Endodermal cell (in vitro differentiated cells): ENCODE data around the gene TAS2R43. TPM values are rescaled to one million over a fixed set of nuclear protein-coding genes. Genes with fewer than 3 reads are reported as not detected.
A peak's percentile ranks its signal among the peaks of the same experiment; 100 is the strongest.
"Not testable (repeated sequence)": the region's sequence is repeated elsewhere in the genome, so short reads cannot be mapped to it uniquely, and the experiment has no call there.

Experiments used
- DNase-seq: peaks from one replicate; pipeline ENCODE4 v3.0.0-alpha.2; 2017
- H3K27ac ChIP-seq: 2 replicates; pipeline ENCODE4 v1.5.1; 2013; ENCODE audit warnings: mild to moderate bottlenecking, low read depth, low read length, moderate library complexity
- H3K27me3 ChIP-seq: 2 replicates; pipeline ENCODE4 v1.6.1; 2013; ENCODE audit warnings: mild to moderate bottlenecking, low read length, moderate library complexity; ENCODE audit not compliant: insufficient read depth, control insufficient read depth, poor library complexity, severe bottlenecking
- H3K36me3 ChIP-seq: 2 replicates; pipeline ENCODE4 v1.7.0; 2013; ENCODE audit warnings: mild to moderate bottlenecking, low read length, moderate library complexity; ENCODE audit not compliant: control insufficient read depth, insufficient read depth
- H3K4me1 ChIP-seq: one replicate; pipeline ENCODE4 v1.7.0; 2013; ENCODE audit warnings: low read length; ENCODE audit not compliant: control insufficient read depth, insufficient read depth
- H3K4me3 ChIP-seq: 2 replicates; pipeline ENCODE4 v1.5.1; 2013; ENCODE audit warnings: mild to moderate bottlenecking, low read length, moderate library complexity
- H3K9ac ChIP-seq: 2 replicates; pipeline ENCODE4 v1.6.1; 2013; ENCODE audit warnings: mild to moderate bottlenecking, low read length, moderate library complexity; ENCODE audit not compliant: poor library complexity, severe bottlenecking; ENCODE audit errors: extremely low read depth
- H3K9me3 ChIP-seq: 2 replicates; pipeline ENCODE4 v1.6.1; 2013; ENCODE audit warnings: mild to moderate bottlenecking, low read length, moderate library complexity; ENCODE audit not compliant: control insufficient read depth
- H3K27ac Mint-ChIP-seq: 2 replicates; pipeline ENCODE4 v1.8.0; 2020; ENCODE audit warnings: mixed read lengths
- H3K27me3 Mint-ChIP-seq: 2 replicates; pipeline ENCODE4 v1.8.0; 2021; ENCODE audit warnings: mild to moderate bottlenecking, mixed read lengths; ENCODE audit not compliant: insufficient read depth
- H3K36me3 Mint-ChIP-seq: 2 replicates; pipeline ENCODE4 v1.8.0; 2020; ENCODE audit warnings: low read depth, mixed read lengths
- H3K4me1 Mint-ChIP-seq: 2 replicates; pipeline ENCODE4 v1.8.0; 2020; ENCODE audit warnings: mixed read lengths
- H3K4me3 Mint-ChIP-seq: 2 replicates; pipeline ENCODE4 v1.8.0; 2020; ENCODE audit warnings: mild to moderate bottlenecking, moderate library complexity, mixed read lengths
- H3K9me3 Mint-ChIP-seq: 2 replicates; pipeline ENCODE4 v1.8.0; 2020; ENCODE audit warnings: mild to moderate bottlenecking, mixed read lengths
- CTCF ChIP-seq: fragments of 200-600 bp; sonication (generic); conservative IDR thresholded peaks from 2 replicates; pipeline ENCODE4 v1.5.0; 2021; ENCODE audit warnings: antibody characterized with exemption, mild to moderate bottlenecking
- WGBS, 2 experiments: methylation state at CpG; one replicate each; pipeline versions ENCODE4 v1.1.5 to v1.1.7; 2013; ENCODE audit warnings: missing lambda C conversion rate in 2 of 2, mixed read lengths in 1 of 2; ENCODE audit not compliant: insufficient coverage in 1 of 2, insufficient read length in 1 of 2; 5-methylcytosine and 5-hydroxymethylcytosine counted together
- total RNA-seq, 2 donors: library from RNA; stranded (reverse); fragmentation: NEBNext Ultra II Directional in 1 of 2; extraction: Animal tissue kit (Norgen Biotek cat#: 25700) in 1 of 2; gene quantifications; 2 replicates in 1 of 2; 3 replicates in 1 of 2; pipeline ENCODE4 v1.2.1, GENCODE V29; 2021

TAS2R43 gene
- total RNA-seq, 2 donors from 2014 or later = 0.82 to 2.5 TPM

- H3K4me1 ChIP-seq = no peaks in the 10 kb centered on the region
- H3K9ac ChIP-seq = no peak overlapping the region
- H3K4me3 ChIP-seq = no peak overlapping the region
- Mint-ChIP-seq H3K4me3 (no peak overlapping the region), H3K36me3 (peaks cover 20% of the 10 kb centered on the region), H3K4me1 (peaks cover 12% of the 10 kb centered on the region), H3K9me3 (peaks cover 3% of the 10 kb centered on the region), H3K27me3 (no peaks in the 10 kb centered on the region), H3K27ac (no peak overlapping the region)
- H3K36me3 ChIP-seq = no peaks in the 10 kb centered on the region
- H3K27me3 ChIP-seq = no peaks in the 10 kb centered on the region
- peaks cover 5% of the 10 kb centered on the region for H3K9me3 ChIP-seq
- H3K27ac ChIP-seq = no peak overlapping the region
- TF ChIP-seq CTCF = no peak
- DNase-seq = no peak
These were observed 32.3 kb downstream of the TAS2R43 start for GRCh38 chr12:11059784-11060183.

GRCh38 chr12:11059041-11059440 is 33.1 kb downstream of the TAS2R43 start:
- peaks cover 7% of the 10 kb centered on the region for H3K9me3 Mint-ChIP-seq
- H3K36me3 ChIP-seq = no peaks in the 10 kb centered on the region
- H3K9me3 ChIP-seq = peaks cover 9% of the 10 kb centered on the region
- no peak overlapping the region for H3K9ac ChIP-seq
- DNase-seq = no peak
- no peak overlapping the region for H3K4me3 ChIP-seq
- H3K27me3 Mint-ChIP-seq = no peaks in the 10 kb centered on the region
- no peak overlapping the region for H3K4me3 Mint-ChIP-seq
- H3K4me1 Mint-ChIP-seq = peaks cover 12% of the 10 kb centered on the region
- no peaks in the 10 kb centered on the region for H3K27me3 ChIP-seq
- TF ChIP-seq CTCF = no peak
- H3K27ac Mint-ChIP-seq = no peak overlapping the region
- no peak overlapping the region for H3K27ac ChIP-seq
- peaks cover 23% of the 10 kb centered on the region for H3K36me3 Mint-ChIP-seq
- H3K4me1 ChIP-seq = no peaks in the 10 kb centered on the region
- WGBS, 2 experiments = 97% methylated on average over 3 of the region's 3 CpGs; no CpG with 5 or more reads in 1 of the 2 experiments

GRCh38 chr12:11055306-11055705 is 36.8 kb downstream of the TAS2R43 start:
- H3K27me3 ChIP-seq = no peaks in the 10 kb centered on the region
- H3K36me3 ChIP-seq = peaks cover 6% of the 10 kb centered on the region
- WGBS, 2 experiments = 87 to 95% methylated on average over 2 of the region's 2 CpGs
- H3K27ac ChIP-seq = no peak overlapping the region
- Mint-ChIP-seq H3K4me1 (no peaks in the 10 kb centered on the region), H3K27ac (no peak overlapping the region), H3K36me3 (peaks cover 56% of the 10 kb centered on the region), H3K27me3 (no peaks in the 10 kb centered on the region), H3K9me3 (peaks cover 43% of the 10 kb centered on the region), H3K4me3 (no peak overlapping the region)
- TF ChIP-seq CTCF = no peak
- DNase-seq = no peak
- no peaks in the 10 kb centered on the region for H3K4me1 ChIP-seq
- no peak overlapping the region for H3K9ac ChIP-seq
- H3K4me3 ChIP-seq = no peak overlapping the region
- peaks cover 44% of the 10 kb centered on the region for H3K9me3 ChIP-seq

- H3K27me3 Mint-ChIP-seq, H3K27ac ChIP-seq, H3K4me3 Mint-ChIP-seq, H3K27ac Mint-ChIP-seq, DNase-seq, H3K27me3 ChIP-seq, H3K4me1 Mint-ChIP-seq, H3K4me1 ChIP-seq, H3K9ac ChIP-seq: not testable (repeated sequence)
- H3K9me3 ChIP-seq = peaks cover 63% of the 10 kb centered on the region
- H3K4me3 ChIP-seq = peak overlapping the region; percentile 6
- Mint-ChIP-seq H3K9me3 (peaks cover 58% of the 10 kb centered on the region), H3K36me3 (peaks cover 81% of the 10 kb centered on the region)
- peaks cover 45% of the 10 kb centered on the region for H3K36me3 ChIP-seq
- 86 to 95% methylated on average over 5 to 7 of the region's 7 CpGs for WGBS, 2 experiments
These were observed 42.1 kb downstream of the TAS2R43 start for GRCh38 chr12:11049806-11050531.

GRCh38 chr12:11041366-11041765 is 50.7 kb downstream of the TAS2R43 start:
- not testable (repeated sequence) for H3K9ac ChIP-seq, H3K27ac ChIP-seq, H3K9me3 ChIP-seq, H3K27me3 ChIP-seq, H3K9me3 Mint-ChIP-seq, H3K4me1 ChIP-seq, H3K4me3 ChIP-seq, H3K27me3 Mint-ChIP-seq, DNase-seq, H3K27ac Mint-ChIP-seq, H3K4me3 Mint-ChIP-seq
- Mint-ChIP-seq H3K4me1 (peaks cover 12% of the 10 kb centered on the region), H3K36me3 (peaks cover 68% of the 10 kb centered on the region)
- peaks cover 24% of the 10 kb centered on the region for H3K36me3 ChIP-seq
- 95 to 100% methylated on average over 1 of the region's 2 CpGs for WGBS, 2 experiments
